HEK293 (cell line): Measurements from ENCODE around the gene INKA2.

ENCODE experiments used
- CTCF ChIA-PET: fragments of 350-600 bp; formaldehyde crosslinking; extraction: SDS; loops from one replicate; lab custom pipeline; 2021; ENCODE audit warnings: antibody characterized with exemption; lab: Yijun Ruan, JAX
- POLR2A ChIA-PET: fragments of 300-600 bp; formaldehyde crosslinking; extraction: SDS; loops from one replicate; lab custom pipeline; 2020; ENCODE audit warnings: antibody characterized with exemption, inconsistent platforms; lab: Yijun Ruan, JAX
- H3K27ac ChIP-seq: fragments of 200-500 bp; sonication (Bioruptor generic); 2 replicates; pipeline ENCODE4 v1.5.1; 2014; ENCODE audit warnings: low read depth, low read length, control low read depth, inconsistent platforms; ENCODE audit errors: extremely low read depth
- H3K36me3 ChIP-seq, 2 experiments: fragments of 200-500 bp in 1 of 2; sonication (Bioruptor generic) in 1 of 2; 1 replicate in 1 of 2; 2 replicates in 1 of 2; pipeline ENCODE4 v1.5.1; 2014 to 2017; ENCODE audit warnings: inconsistent platforms in 2 of 2, low read length in 2 of 2; ENCODE audit not compliant: control insufficient read depth in 2 of 2, insufficient read depth in 1 of 2
- H3K4me1 ChIP-seq: fragments of 200-500 bp; sonication (Bioruptor generic); 2 replicates; pipeline ENCODE4 v1.5.1; 2014; ENCODE audit warnings: mild to moderate bottlenecking, low read length, inconsistent platforms; ENCODE audit not compliant: control insufficient read depth, insufficient read depth
- H3K4me3 ChIP-seq: 2 replicates; pipeline ENCODE4 v1.5.1; 2011; ENCODE audit warnings: low read depth, mild to moderate bottlenecking, control low read depth, low read length, moderate library complexity
- H3K9me3 ChIP-seq: fragments of 200-500 bp; sonication (Bioruptor generic); 2 replicates; pipeline ENCODE4 v1.5.1; 2014; ENCODE audit warnings: low read depth, low read length, inconsistent platforms; ENCODE audit not compliant: control insufficient read depth, insufficient read depth
- FEZF1 ChIP-seq: fragments of 450-650 bp; formaldehyde crosslinking; IDR thresholded peaks from 2 replicates; pipeline ENCODE4 v1.5.1; 2016; ENCODE audit warnings: missing biosample characterization, missing genetic modification characterization
- KLF9 ChIP-seq: fragments of 450-650 bp; formaldehyde crosslinking; IDR thresholded peaks from 2 replicates; pipeline ENCODE4 v1.5.1; 2016; ENCODE audit warnings: missing biosample characterization, missing genetic modification characterization, low read depth
- OVOL3 ChIP-seq: fragments of 450-650 bp; formaldehyde crosslinking; IDR thresholded peaks from 2 replicates; pipeline ENCODE4 v1.5.1; 2016; ENCODE audit warnings: missing biosample characterization, missing genetic modification characterization
- ZBTB20 ChIP-seq: fragments of 450-650 bp; formaldehyde crosslinking; IDR thresholded peaks from 2 replicates; pipeline ENCODE4 v1.5.1; 2016; ENCODE audit warnings: missing biosample characterization, missing genetic modification characterization
- ZFP3 ChIP-seq: fragments of 450-650 bp; formaldehyde crosslinking; IDR thresholded peaks from 2 replicates; pipeline ENCODE4 v1.5.1; 2016; ENCODE audit warnings: low read depth, missing biosample characterization, missing genetic modification characterization
- ZNF175 ChIP-seq: fragments of 450-650 bp; formaldehyde crosslinking; IDR thresholded peaks from 2 replicates; pipeline ENCODE4 v1.5.1; 2016; ENCODE audit warnings: missing biosample characterization, missing genetic modification characterization
- ZNF302 ChIP-seq: fragments of 450-650 bp; formaldehyde crosslinking; IDR thresholded peaks from 2 replicates; pipeline ENCODE4 v1.5.1; 2016; ENCODE audit warnings: missing biosample characterization, missing genetic modification characterization, low read depth
- ZNF391 ChIP-seq: fragments of 450-650 bp; formaldehyde crosslinking; IDR thresholded peaks from 2 replicates; pipeline ENCODE4 v1.5.1; 2016; ENCODE audit warnings: low read depth, missing biosample characterization, missing genetic modification characterization, borderline replicate concordance
- ZNF529 ChIP-seq: fragments of 450-650 bp; formaldehyde crosslinking; IDR thresholded peaks from 2 replicates; pipeline ENCODE4 v1.5.1; 2017; ENCODE audit warnings: missing genetic modification characterization, missing biosample characterization; ENCODE audit not compliant: insufficient replicate concordance
- ZNF558 ChIP-seq: fragments of 450-650 bp; formaldehyde crosslinking; IDR thresholded peaks from 2 replicates; pipeline ENCODE4 v1.5.1; 2016; ENCODE audit warnings: missing biosample characterization, missing genetic modification characterization
- ZNF629 ChIP-seq: fragments of 450-650 bp; formaldehyde crosslinking; IDR thresholded peaks from 2 replicates; pipeline ENCODE4 v1.5.1; 2017; ENCODE audit warnings: missing biosample characterization, missing genetic modification characterization
- ZNF747 ChIP-seq: fragments of 450-650 bp; formaldehyde crosslinking; IDR thresholded peaks from 2 replicates; pipeline ENCODE4 v1.5.1; 2016; ENCODE audit warnings: missing biosample characterization, missing genetic modification characterization
- ZNF768 ChIP-seq: fragments of 450-650 bp; formaldehyde crosslinking; IDR thresholded peaks from 2 replicates; pipeline ENCODE4 v1.5.1; 2018; ENCODE audit warnings: missing biosample characterization, mild to moderate bottlenecking, missing genetic modification characterization
- ZNF830 ChIP-seq: fragments of 450-650 bp; IDR thresholded peaks from 2 replicates; pipeline ENCODE4 v1.5.0; 2018; ENCODE audit warnings: missing biosample characterization, missing genetic modification characterization, low read depth, mild to moderate bottlenecking, moderate library complexity
- ZNF843 ChIP-seq: fragments of 450-650 bp; formaldehyde crosslinking; IDR thresholded peaks from 2 replicates; pipeline ENCODE4 v1.5.1; 2016; ENCODE audit warnings: missing biosample characterization, missing genetic modification characterization
- ZSCAN5A ChIP-seq: fragments of 450-650 bp; formaldehyde crosslinking; IDR thresholded peaks from 2 replicates; pipeline ENCODE4 v1.5.1; 2016; ENCODE audit warnings: missing biosample characterization, missing genetic modification characterization
- TF ChIP-seq, protein P1 (sequence below): fragments of 450-650 bp; formaldehyde crosslinking; IDR thresholded peaks from 2 replicates; pipeline ENCODE4 v1.5.1; 2016; ENCODE audit warnings: missing biosample characterization, missing genetic modification characterization

INKA2 gene

DNA sequence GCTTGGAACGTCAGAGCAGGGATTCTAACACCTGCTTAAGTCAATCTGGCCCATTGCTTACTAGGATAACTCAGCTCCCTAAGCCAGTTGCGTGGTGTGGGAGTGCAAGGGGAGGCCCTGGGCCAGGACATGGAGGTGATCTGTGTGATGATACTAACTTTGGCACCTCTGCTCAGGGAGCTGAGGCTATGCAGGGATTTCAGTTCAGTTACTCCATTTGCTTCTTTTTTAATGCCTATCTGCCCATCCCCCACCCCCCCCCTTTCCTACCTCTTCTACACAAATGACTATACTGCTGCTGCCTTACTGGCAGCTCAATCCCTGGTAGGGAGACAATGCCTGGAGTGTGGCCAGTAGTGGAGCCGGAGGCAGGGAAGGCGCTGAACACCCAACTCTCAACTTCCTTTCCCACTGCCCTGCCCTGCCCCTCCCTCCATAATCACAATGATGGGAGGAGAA lies 19.5 kb downstream of the INKA2 start (continued):
- TF ChIP-seq OVOL3 (tag by site-specific recombination) (no peak), ZBTB20 (tag by site-specific recombination) (no peak), ZNF175 (tag by site-specific recombination) (no peak)
- TF ChIP-seq, protein P1, sequence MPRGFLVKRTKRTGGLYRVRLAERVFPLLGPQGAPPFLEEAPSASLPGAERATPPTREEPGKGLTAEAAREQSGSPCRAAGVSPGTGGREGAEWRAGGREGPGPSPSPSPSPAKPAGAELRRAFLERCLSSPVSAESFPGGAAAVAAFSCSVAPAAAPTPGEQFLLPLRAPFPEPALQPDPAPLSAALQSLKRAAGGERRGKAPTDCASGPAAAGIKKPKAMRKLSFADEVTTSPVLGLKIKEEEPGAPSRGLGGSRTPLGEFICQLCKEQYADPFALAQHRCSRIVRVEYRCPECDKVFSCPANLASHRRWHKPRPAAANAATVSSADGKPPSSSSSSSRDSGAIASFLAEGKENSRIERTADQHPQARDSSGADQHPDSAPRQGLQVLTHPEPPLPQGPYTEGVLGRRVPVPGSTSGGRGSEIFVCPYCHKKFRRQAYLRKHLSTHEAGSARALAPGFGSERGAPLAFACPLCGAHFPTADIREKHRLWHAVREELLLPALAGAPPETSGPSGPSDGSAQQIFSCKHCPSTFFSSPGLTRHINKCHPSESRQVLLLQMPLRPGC (tag by site-specific recombination), result no peak

DNA sequence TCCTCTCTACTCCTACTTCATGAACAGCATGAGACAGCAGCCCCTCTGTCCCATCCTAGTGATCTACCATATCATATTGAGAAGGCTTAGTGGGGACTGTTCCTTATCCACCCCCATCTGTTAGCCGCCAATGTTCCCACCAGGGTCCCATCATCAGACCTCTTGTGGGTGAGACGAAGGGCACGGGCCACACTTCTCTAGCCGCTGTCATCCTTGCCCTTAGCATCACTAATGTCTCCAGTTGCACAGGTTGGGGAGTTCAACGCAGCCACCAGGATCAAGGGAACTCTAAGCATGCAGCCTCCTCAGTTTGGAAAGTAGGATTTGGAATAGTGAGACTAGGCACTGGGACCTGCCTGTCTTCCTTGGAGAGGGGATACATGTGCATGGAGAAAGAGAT lies 20.1 kb downstream of the INKA2 start:
- no peak overlapping the region for H3K4me3 ChIP-seq
- CTCF ChIA-PET, result interaction anchor here (2.5 kb wide), 1 partner anchor 28 kb away, joined by 8 read pairs; no protein-coding TSS in a partner anchor
- H3K4me1 ChIP-seq, result no peaks in the 10 kb centered on the region
- TF ChIP-seq ZFP3 (tag by site-specific recombination), result no peak
- TF ChIP-seq ZNF843 (tag by site-specific recombination), result no peak
- TF ChIP-seq ZNF629 (tag by site-specific recombination), result no peak
- TF ChIP-seq ZNF747, result no peak
- no peak for TF ChIP-seq ZSCAN5A
- TF ChIP-seq ZNF558 (tag by site-specific recombination), result no peak
- TF ChIP-seq, protein P1 (tag by site-specific recombination), result no peak
- no peak for TF ChIP-seq ZNF302 (tag by site-specific recombination)
- no peak for TF ChIP-seq ZNF830 (tag by site-specific recombination)
- no peak for TF ChIP-seq ZNF529 (tag by site-specific recombination)
- no peak for TF ChIP-seq KLF9 (tag by site-specific recombination)
- TF ChIP-seq ZNF768 (tag by site-specific recombination), result no peak
- no peak for TF ChIP-seq FEZF1 (tag by site-specific recombination)
- H3K9me3 ChIP-seq, result no peaks in the 10 kb centered on the region
- POLR2A ChIA-PET, result no interaction called here
- H3K27ac ChIP-seq, result no peak overlapping the region
- H3K36me3 ChIP-seq, result peaks cover 0 to 9% of the 10 kb centered on the region in 2 experiments; a peak in 1 of 3 replicates

- TF ChIP-seq ZNF391 (tag by site-specific recombination) (no peak), ZNF843 (tag by site-specific recombination) (no peak)
- ChIA-PET POLR2A (no interaction called here), CTCF (no interaction called here)
Measured at GRCh38 chr1:111717450-111717849, 21.7 kb downstream of the INKA2 start.

More at GRCh38 chr1:111717450-111717849, 21.7 kb downstream of the INKA2 start:
- Histone ChIP-seq H3K27ac (no peak overlapping the region), H3K4me3 (no peak overlapping the region), H3K36me3 (peaks cover 0 to 9% of the 10 kb centered on the region in 2 experiments; a peak in 1 of 3 replicates), H3K4me1 (no peaks in the 10 kb centered on the region), H3K9me3 (no peaks in the 10 kb centered on the region)
